ENCODE data around the gene CARD14. TPM values are rescaled to one million over a fixed set of nuclear protein-coding genes. Genes with fewer than 3 reads are reported as not detected.

The CARD14 gene
- total and polyA plus RNA-seq, 2 of the 13 experiments (the other 11 are each of a cell fraction or from before 2014, with no cell fraction given), result 0.11 TPM; not detected in 1

- TF ChIP-seq, protein P1, sequence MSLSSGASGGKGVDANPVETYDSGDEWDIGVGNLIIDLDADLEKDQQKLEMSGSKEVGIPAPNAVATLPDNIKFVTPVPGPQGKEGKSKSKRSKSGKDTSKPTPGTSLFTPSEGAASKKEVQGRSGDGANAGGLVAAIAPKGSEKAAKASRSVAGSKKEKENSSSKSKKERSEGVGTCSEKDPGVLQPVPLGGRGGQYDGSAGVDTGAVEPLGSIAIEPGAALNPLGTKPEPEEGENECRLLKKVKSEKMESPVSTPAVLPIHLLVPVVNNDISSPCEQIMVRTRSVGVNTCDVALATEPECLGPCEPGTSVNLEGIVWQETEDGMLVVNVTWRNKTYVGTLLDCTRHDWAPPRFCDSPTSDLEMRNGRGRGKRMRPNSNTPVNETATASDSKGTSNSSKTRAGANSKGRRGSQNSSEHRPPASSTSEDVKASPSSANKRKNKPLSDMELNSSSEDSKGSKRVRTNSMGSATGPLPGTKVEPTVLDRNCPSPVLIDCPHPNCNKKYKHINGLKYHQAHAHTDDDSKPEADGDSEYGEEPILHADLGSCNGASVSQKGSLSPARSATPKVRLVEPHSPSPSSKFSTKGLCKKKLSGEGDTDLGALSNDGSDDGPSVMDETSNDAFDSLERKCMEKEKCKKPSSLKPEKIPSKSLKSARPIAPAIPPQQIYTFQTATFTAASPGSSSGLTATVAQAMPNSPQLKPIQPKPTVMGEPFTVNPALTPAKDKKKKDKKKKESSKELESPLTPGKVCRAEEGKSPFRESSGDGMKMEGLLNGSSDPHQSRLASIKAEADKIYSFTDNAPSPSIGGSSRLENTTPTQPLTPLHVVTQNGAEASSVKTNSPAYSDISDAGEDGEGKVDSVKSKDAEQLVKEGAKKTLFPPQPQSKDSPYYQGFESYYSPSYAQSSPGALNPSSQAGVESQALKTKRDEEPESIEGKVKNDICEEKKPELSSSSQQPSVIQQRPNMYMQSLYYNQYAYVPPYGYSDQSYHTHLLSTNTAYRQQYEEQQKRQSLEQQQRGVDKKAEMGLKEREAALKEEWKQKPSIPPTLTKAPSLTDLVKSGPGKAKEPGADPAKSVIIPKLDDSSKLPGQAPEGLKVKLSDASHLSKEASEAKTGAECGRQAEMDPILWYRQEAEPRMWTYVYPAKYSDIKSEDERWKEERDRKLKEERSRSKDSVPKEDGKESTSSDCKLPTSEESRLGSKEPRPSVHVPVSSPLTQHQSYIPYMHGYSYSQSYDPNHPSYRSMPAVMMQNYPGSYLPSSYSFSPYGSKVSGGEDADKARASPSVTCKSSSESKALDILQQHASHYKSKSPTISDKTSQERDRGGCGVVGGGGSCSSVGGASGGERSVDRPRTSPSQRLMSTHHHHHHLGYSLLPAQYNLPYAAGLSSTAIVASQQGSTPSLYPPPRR (CRISPR knock-in tag; IDR thresholded peaks at IDR 0.05; ENCODE audit: borderline replicate concordance), result peak; percentile 79; the same call in 1 of the 2 replicates
- TF ChIP-seq, protein P2, sequence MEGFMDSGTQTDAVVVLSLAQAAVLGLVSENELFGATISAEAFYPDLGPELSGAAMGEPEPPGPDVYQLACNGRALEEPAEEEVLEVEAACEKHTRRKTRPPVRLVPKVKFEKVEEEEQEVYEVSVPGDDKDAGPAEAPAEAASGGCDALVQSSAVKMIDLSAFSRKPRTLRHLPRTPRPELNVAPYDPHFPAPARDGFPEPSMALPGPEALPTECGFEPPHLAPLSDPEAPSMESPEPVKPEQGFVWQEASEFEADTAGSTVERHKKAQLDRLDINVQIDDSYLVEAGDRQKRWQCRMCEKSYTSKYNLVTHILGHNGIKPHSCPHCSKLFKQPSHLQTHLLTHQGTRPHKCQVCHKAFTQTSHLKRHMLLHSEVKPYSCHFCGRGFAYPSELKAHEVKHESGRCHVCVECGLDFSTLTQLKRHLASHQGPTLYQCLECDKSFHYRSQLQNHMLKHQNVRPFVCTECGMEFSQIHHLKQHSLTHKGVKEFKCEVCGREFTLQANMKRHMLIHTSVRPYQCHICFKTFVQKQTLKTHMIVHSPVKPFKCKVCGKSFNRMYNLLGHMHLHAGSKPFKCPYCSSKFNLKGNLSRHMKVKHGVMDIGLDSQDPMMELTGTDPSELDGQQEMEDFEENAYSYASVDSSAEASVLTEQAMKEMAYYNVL (CRISPR knock-in tag; IDR thresholded peaks at IDR 0.05; ENCODE audit: borderline replicate concordance), result no peak
- TF ChIP-seq SNAPC2 (CRISPR knock-in tag; IDR thresholded peaks at IDR 0.05) (no peak), ZNF747 (CRISPR knock-in tag; IDR thresholded peaks at IDR 0.05; ENCODE audit: borderline replicate concordance) (peak; percentile 72; the same call in 1 of the 2 replicates), GABPA (IDR thresholded peaks at IDR 0.05; ENCODE audit: low read depth, low read length) (no peak), GABPA (CRISPR knock-in tag; IDR thresholded peaks at IDR 0.05; ENCODE audit: low read depth) (no peak), ZNF572 (CRISPR knock-in tag; IDR thresholded peaks at IDR 0.05) (no peak), ZNF230 (CRISPR knock-in tag; IDR thresholded peaks at IDR 0.05) (no peak), CREB3 (CRISPR knock-in tag; IDR thresholded peaks at IDR 0.05) (no peak)
- TF ChIP-seq, protein P3, sequence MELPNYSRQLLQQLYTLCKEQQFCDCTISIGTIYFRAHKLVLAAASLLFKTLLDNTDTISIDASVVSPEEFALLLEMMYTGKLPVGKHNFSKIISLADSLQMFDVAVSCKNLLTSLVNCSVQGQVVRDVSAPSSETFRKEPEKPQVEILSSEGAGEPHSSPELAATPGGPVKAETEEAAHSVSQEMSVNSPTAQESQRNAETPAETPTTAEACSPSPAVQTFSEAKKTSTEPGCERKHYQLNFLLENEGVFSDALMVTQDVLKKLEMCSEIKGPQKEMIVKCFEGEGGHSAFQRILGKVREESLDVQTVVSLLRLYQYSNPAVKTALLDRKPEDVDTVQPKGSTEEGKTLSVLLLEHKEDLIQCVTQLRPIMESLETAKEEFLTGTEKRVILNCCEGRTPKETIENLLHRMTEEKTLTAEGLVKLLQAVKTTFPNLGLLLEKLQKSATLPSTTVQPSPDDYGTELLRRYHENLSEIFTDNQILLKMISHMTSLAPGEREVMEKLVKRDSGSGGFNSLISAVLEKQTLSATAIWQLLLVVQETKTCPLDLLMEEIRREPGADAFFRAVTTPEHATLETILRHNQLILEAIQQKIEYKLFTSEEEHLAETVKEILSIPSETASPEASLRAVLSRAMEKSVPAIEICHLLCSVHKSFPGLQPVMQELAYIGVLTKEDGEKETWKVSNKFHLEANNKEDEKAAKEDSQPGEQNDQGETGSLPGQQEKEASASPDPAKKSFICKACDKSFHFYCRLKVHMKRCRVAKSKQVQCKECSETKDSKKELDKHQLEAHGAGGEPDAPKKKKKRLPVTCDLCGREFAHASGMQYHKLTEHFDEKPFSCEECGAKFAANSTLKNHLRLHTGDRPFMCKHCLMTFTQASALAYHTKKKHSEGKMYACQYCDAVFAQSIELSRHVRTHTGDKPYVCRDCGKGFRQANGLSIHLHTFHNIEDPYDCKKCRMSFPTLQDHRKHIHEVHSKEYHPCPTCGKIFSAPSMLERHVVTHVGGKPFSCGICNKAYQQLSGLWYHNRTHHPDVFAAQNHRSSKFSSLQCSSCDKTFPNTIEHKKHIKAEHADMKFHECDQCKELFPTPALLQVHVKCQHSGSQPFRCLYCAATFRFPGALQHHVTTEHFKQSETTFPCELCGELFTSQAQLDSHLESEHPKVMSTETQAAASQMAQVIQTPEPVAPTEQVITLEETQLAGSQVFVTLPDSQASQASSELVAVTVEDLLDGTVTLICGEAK (IDR thresholded peaks at IDR 0.05), result no peak
- TF ChIP-seq, protein P3 (CRISPR knock-in tag; IDR thresholded peaks at IDR 0.05), result 0 out of 2 replicates have a peak, but pooled peaks have one; percentile 44
Measured at GRCh38 chr17:80195671-80196529, 26.1 kb downstream of the CARD14 start (continued).
